CD4-positive, CD25-positive, alpha-beta regulatory T cell (primary cell): ENCODE data around the gene DRC7. TPM values are rescaled to one million over a fixed set of nuclear protein-coding genes. Genes with fewer than 3 reads are reported as not detected.

Experiments
- ATAC-seq, 2 donors: fragments of 150-1000 bp; cut with Tn5 transposase; one replicate each; pipeline ENCODE4 v1.10.0; 2021; ENCODE audit warnings: low read depth in 2 of 2, moderate number of reproducible peaks in 2 of 2, moderate library complexity in 1 of 2
- DNase-seq, 3 donors: peaks; one replicate each; pipeline versions ENCODE4 v3.0.0 to v3.0.0-alpha.2; 2012 to 2022; ENCODE audit warnings: mixed read lengths in 1 of 3
- H3K27ac ChIP-seq: one replicate; pipeline ENCODE4 v1.7.0; 2013; ENCODE audit warnings: mild to moderate bottlenecking, low read length; ENCODE audit not compliant: insufficient read depth, poor library complexity, severe bottlenecking
- H3K27me3 ChIP-seq: one replicate; pipeline ENCODE4 v1.7.0; 2013; ENCODE audit warnings: low read length; ENCODE audit not compliant: control insufficient read depth, insufficient read depth
- H3K36me3 ChIP-seq: one replicate; pipeline ENCODE4 v1.7.0; 2013; ENCODE audit warnings: mild to moderate bottlenecking, low read length, moderate library complexity; ENCODE audit not compliant: control insufficient read depth, insufficient read depth
- H3K4me1 ChIP-seq: 2 replicates; pipeline ENCODE4 v1.7.0; 2013; ENCODE audit warnings: mild to moderate bottlenecking, low read length; ENCODE audit not compliant: insufficient read depth, control insufficient read depth, poor library complexity, severe bottlenecking
- H3K4me3 ChIP-seq: one replicate; pipeline ENCODE4 v1.7.0; 2013; ENCODE audit warnings: low read depth, mild to moderate bottlenecking, low read length, moderate library complexity
- H3K9me3 ChIP-seq, 2 experiments: 1 replicate in 1 of 2; 2 replicates in 1 of 2; pipeline ENCODE4 v1.7.0; 2013; ENCODE audit warnings: low read length in 2 of 2, mild to moderate bottlenecking in 1 of 2, moderate library complexity in 1 of 2; ENCODE audit not compliant: control insufficient read depth in 2 of 2
- H3K27ac Mint-ChIP-seq, 3 donors: one replicate each; pipeline ENCODE4 v1.8.0; 2020 to 2022; ENCODE audit warnings: mild to moderate bottlenecking in 3 of 3, mixed read lengths in 3 of 3, moderate library complexity in 2 of 3
- H3K27me3 Mint-ChIP-seq: one replicate; pipeline ENCODE4 v1.8.0; 2022; ENCODE audit warnings: mild to moderate bottlenecking, mixed read lengths
- H3K36me3 Mint-ChIP-seq: one replicate; pipeline ENCODE4 v1.8.0; 2020; ENCODE audit warnings: mixed read lengths
- H3K4me1 Mint-ChIP-seq, 4 donors: one replicate each; pipeline ENCODE4 v1.8.0; 2020 to 2022; ENCODE audit warnings: mixed read lengths in 4 of 4, mild to moderate bottlenecking in 1 of 4
- H3K4me3 Mint-ChIP-seq, 4 donors: one replicate each; pipeline ENCODE4 v1.8.0; 2020 to 2022; ENCODE audit warnings: mild to moderate bottlenecking in 4 of 4, mixed read lengths in 4 of 4, moderate library complexity in 3 of 4
- H3K9me3 Mint-ChIP-seq, 7 donors: one replicate each; pipeline ENCODE4 v1.8.0; 2020 to 2022; ENCODE audit warnings: mixed read lengths in 7 of 7, mild to moderate bottlenecking in 3 of 7, moderate library complexity in 2 of 7
- polyA plus RNA-seq, 4 donors: library from polyadenylated mRNA; unstranded; fragments of 300-500 nt; fragmentation: Illumina TruSeq; gene quantifications; one replicate each; pipeline ENCODE4 v1.2.3, GENCODE V29; 2021
- total RNA-seq: library from RNA; stranded (reverse); gene quantifications from one replicate; pipeline ENCODE4 v1.2.3, GENCODE V29; 2022

Gene DRC7
- total and polyA plus RNA-seq, 5 donors from 2014 or later: not detected

- H3K9me3 ChIP-seq: no peaks in the 10 kb centered on the region
- H3K4me3 ChIP-seq: no peak overlapping the region
- Mint-ChIP-seq H3K27ac (no peak overlapping the region), H3K36me3 (no peaks in the 10 kb centered on the region), H3K4me3 (no peak overlapping the region), H3K4me1 (peaks cover 0 to 8% (median 1%) of the 10 kb centered on the region in 4 donors), H3K27me3 (peaks cover 11% of the 10 kb centered on the region), H3K9me3 (no peaks in the 10 kb centered on the region)
- H3K4me1 ChIP-seq: no peaks in the 10 kb centered on the region
- no peak for ATAC-seq
- no peaks in the 10 kb centered on the region for H3K36me3 ChIP-seq
- H3K27me3 ChIP-seq: no peaks in the 10 kb centered on the region
- no peak for DNase-seq
- no peak overlapping the region for H3K27ac ChIP-seq
Observed at GRCh38 chr16:57697896-57698537, 3.4 kb downstream of the DRC7 start.

GRCh38 chr16:57698812-57699405, 4.3 kb downstream of the DRC7 start:
- no peaks in the 10 kb centered on the region for H3K9me3 Mint-ChIP-seq
- peak overlapping the region in 1 of 4 donors; percentile 28 for H3K4me3 Mint-ChIP-seq
- H3K4me1 ChIP-seq: no peaks in the 10 kb centered on the region

GRCh38 chr16:57699481-57699880, 4.9 kb downstream of the DRC7 start:
- peaks cover 11% of the 10 kb centered on the region for H3K27me3 Mint-ChIP-seq
- no peaks in the 10 kb centered on the region for H3K9me3 Mint-ChIP-seq
- no peaks in the 10 kb centered on the region for H3K27me3 ChIP-seq
- no peaks in the 10 kb centered on the region for H3K36me3 Mint-ChIP-seq
- peaks cover 0 to 7% (median 1%) of the 10 kb centered on the region in 4 donors for H3K4me1 Mint-ChIP-seq
- no peak overlapping the region for H3K27ac ChIP-seq
- H3K27ac Mint-ChIP-seq: no peak overlapping the region
- no peaks in the 10 kb centered on the region for H3K36me3 ChIP-seq
- H3K4me1 ChIP-seq: no peaks in the 10 kb centered on the region
- H3K4me3 Mint-ChIP-seq: no peak overlapping the region
- DNase-seq (no peak), ATAC-seq (no peak)
- H3K4me3 ChIP-seq: no peak overlapping the region
- H3K9me3 ChIP-seq: no peaks in the 10 kb centered on the region

More at GRCh38 chr16:57698812-57699405, 4.3 kb downstream of the DRC7 start:
- no peak overlapping the region for H3K4me3 ChIP-seq
- DNase-seq (no peak), ATAC-seq (no peak)
- H3K27me3 Mint-ChIP-seq: peaks cover 11% of the 10 kb centered on the region
- peaks cover 0 to 8% (median 1%) of the 10 kb centered on the region in 4 donors for H3K4me1 Mint-ChIP-seq
- H3K9me3 ChIP-seq: no peaks in the 10 kb centered on the region
- H3K27ac Mint-ChIP-seq: no peak overlapping the region
- no peaks in the 10 kb centered on the region for H3K36me3 ChIP-seq
- H3K27ac ChIP-seq: no peak overlapping the region
- no peaks in the 10 kb centered on the region for H3K36me3 Mint-ChIP-seq
- no peaks in the 10 kb centered on the region for H3K27me3 ChIP-seq

GRCh38 chr16:57699899-57700298, 5.3 kb downstream of the DRC7 start:
- ATAC-seq: no peak
- no peaks in the 10 kb centered on the region for H3K9me3 Mint-ChIP-seq

GRCh38 chr16:57700781-57701551, 6.4 kb downstream of the DRC7 start:
- Mint-ChIP-seq H3K4me3 (peak overlapping the region in 1 of 4 donors; percentile 63), H3K36me3 (no peaks in the 10 kb centered on the region), H3K9me3 (no peaks in the 10 kb centered on the region), H3K27ac (peak overlapping the region in 1 of 3 donors; percentile 3), H3K4me1 (no peaks in the 10 kb centered on the region), H3K27me3 (no peaks in the 10 kb centered on the region)
- ATAC-seq (no peak), DNase-seq (no peak)
- Histone ChIP-seq H3K27me3 (no peaks in the 10 kb centered on the region), H3K4me3 (no peak overlapping the region), H3K9me3 (no peaks in the 10 kb centered on the region), H3K4me1 (no peaks in the 10 kb centered on the region), H3K36me3 (no peaks in the 10 kb centered on the region), H3K27ac (no peak overlapping the region)

More at GRCh38 chr16:57699899-57700298, 5.3 kb downstream of the DRC7 start:
- Mint-ChIP-seq H3K36me3 (no peaks in the 10 kb centered on the region), H3K27ac (no peak overlapping the region), H3K4me3 (no peak overlapping the region), H3K27me3 (peaks cover 7% of the 10 kb centered on the region), H3K4me1 (peaks cover 0 to 3% (median under 1%) of the 10 kb centered on the region in 4 donors)
- Histone ChIP-seq H3K27ac (no peak overlapping the region), H3K27me3 (no peaks in the 10 kb centered on the region), H3K9me3 (no peaks in the 10 kb centered on the region), H3K4me3 (no peak overlapping the region), H3K4me1 (no peaks in the 10 kb centered on the region), H3K36me3 (no peaks in the 10 kb centered on the region)
- no peak for DNase-seq

- Mint-ChIP-seq H3K27ac (no peak overlapping the region), H3K4me3 (no peak overlapping the region), H3K9me3 (peaks cover 0 to under 1% (median 0%) of the 10 kb centered on the region in 7 donors), H3K4me1 (no peaks in the 10 kb centered on the region), H3K36me3 (no peaks in the 10 kb centered on the region), H3K27me3 (no peaks in the 10 kb centered on the region)
- H3K4me3 ChIP-seq: no peak overlapping the region
- no peaks in the 10 kb centered on the region for H3K27me3 ChIP-seq
- DNase-seq: no peak
- H3K9me3 ChIP-seq: no peaks in the 10 kb centered on the region
- H3K4me1 ChIP-seq: no peaks in the 10 kb centered on the region
- no peak overlapping the region for H3K27ac ChIP-seq
- H3K36me3 ChIP-seq: no peaks in the 10 kb centered on the region
- no peak for ATAC-seq
Observed at GRCh38 chr16:57701759-57702371, 7.3 kb downstream of the DRC7 start.

- H3K36me3 Mint-ChIP-seq: no peaks in the 10 kb centered on the region
- no peak overlapping the region for H3K27ac ChIP-seq
- no peaks in the 10 kb centered on the region for H3K9me3 ChIP-seq
- no peak overlapping the region for H3K4me3 Mint-ChIP-seq
- no peak overlapping the region for H3K4me3 ChIP-seq
- no peak for DNase-seq
- H3K27me3 ChIP-seq: no peaks in the 10 kb centered on the region
- no peak for ATAC-seq
- H3K27me3 Mint-ChIP-seq: peaks cover 10% of the 10 kb centered on the region
- H3K4me1 Mint-ChIP-seq: no peaks in the 10 kb centered on the region
- H3K9me3 Mint-ChIP-seq: peaks cover 0 to 2% (median 0%) of the 10 kb centered on the region in 7 donors
- H3K27ac Mint-ChIP-seq: no peak overlapping the region
- no peaks in the 10 kb centered on the region for H3K36me3 ChIP-seq
- no peaks in the 10 kb centered on the region for H3K4me1 ChIP-seq
Observed at GRCh38 chr16:57703416-57704010, 8.9 kb downstream of the DRC7 start.
